GM19372 (cell line): ENCODE results near the gene ANKRD11.
"Not testable (repeated sequence)": the region's sequence is repeated elsewhere in the genome, so short reads cannot be mapped to it uniquely, and the experiment has no call there.

Source experiments
- ATAC-seq: cut with Tn5 transposase; IDR thresholded peaks from one replicate; pipeline ENCODE4 v1.9.1; 2021; ENCODE audit warnings: mild to moderate bottlenecking, low read depth, moderate library complexity; ENCODE audit not compliant: unreplicated experiment

Gene ANKRD11

GRCh38 chr16:89334988-89335802 is 155.2 kb downstream of the ANKRD11 start:
- no peak for ATAC-seq

DNA sequence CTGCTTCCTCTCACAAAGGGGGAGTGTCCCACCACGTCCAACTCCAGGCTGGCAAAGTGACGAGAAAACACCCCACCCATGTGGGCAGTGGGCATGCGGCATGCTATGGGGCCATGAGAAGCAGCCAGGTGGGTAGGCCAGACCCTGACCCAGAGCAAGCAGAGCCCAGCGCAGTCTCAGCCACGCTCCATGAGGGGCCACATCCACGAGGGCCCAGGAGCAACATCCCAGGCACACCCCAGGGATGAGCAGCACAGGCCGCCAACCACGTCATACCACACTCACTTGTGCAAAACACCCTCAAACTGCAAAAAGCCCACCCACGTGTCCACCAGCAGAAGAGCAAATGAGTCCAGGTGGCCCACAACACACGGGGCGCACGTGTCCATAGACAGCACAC is 155.9 kb downstream of the ANKRD11 start:
- ATAC-seq = no peak

- no peak for ATAC-seq
Measured at GRCh38 chr16:89334050-89334449, 156.3 kb downstream of the ANKRD11 start.

DNA sequence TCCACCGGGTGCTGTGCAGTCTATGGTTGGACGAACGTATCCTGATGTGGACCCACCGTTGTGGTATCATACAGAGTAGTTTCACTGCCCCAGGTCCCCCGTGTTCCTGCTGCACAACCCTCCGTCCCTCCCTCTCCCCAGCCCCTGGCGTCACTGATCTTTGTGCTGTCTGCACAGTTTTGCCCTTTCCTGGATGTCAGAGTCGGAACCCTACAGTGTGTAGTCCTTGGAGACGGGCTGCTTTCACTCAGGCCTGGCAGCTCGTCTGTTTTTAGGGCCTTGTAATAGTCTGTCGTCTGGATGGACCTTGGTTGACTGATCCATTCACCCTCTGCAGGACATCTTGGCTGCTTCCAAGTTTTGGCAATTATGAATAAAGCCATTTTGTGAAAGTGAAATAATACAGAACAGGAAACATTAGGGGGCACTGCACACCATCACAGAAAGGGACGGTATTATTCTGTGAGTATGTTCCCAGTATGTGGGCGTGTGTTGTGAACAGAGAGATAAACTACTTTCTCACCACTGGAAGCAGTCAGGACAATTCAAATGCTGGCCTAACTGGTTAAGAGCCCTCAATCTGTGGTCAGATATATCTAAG is 156.9 kb downstream of the ANKRD11 start:
- not testable (repeated sequence) for ATAC-seq

DNA sequence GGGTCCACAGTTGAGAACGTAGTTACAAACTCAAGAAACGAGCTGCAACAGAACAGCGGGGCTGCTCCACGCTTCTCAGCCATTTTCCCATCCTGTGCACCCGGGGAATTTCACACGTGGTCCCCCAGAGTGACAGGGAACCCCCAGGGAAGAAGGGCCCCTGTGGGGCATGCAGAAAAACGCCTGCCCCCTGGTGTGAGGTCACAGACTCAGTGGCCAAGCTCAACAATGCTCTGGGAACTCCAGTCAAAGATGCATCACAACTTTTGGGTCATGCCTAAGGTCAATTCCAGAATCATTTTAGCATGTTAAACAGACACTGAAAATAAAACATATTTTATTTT is 157.5 kb downstream of the ANKRD11 start:
- no peak for ATAC-seq

- no peak for ATAC-seq
Measured at GRCh38 chr16:89332243-89332901, 158.0 kb downstream of the ANKRD11 start.

DNA sequence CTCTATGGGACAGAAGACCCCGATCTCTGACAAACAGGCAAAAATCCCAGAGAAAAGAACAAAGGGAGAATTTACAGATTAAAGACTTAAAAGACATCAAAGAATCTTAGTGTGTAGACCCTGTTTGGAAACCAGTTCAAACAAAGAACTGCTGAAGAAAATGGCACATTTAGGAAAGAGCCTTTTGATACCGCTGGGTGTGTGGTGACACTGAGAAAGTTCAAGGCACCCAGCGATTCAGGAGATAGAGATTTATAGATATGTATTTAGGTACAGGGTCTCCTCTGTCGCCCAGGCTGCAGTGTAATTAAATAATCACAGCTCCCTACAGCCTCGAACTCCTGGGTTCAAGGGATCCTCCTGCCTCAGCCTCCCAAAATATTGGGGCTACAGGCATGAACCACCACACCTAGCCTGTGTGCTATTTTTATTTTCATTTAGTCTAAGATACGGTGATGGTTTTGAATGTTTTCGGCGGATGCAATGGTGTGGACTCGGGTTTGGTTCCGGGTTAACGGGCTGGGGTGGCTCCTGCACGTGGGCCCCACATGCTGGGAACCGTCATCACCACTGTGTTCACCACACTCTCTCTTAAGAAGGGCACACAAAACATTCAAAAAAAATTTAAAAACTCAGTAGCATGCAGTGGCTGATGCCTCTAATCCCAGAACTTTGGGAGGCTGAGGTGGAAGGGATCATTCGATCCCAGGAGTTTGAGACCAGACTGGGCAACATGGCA is 158.8 kb downstream of the ANKRD11 start:
- ATAC-seq = no peak

GRCh38 chr16:89330177-89330856 is 160.0 kb downstream of the ANKRD11 start:
- ATAC-seq = no peak

GRCh38 chr16:89329830-89330176 is 160.6 kb downstream of the ANKRD11 start:
- not testable (repeated sequence) for ATAC-seq

GRCh38 chr16:89328412-89329400 is 161.7 kb downstream of the ANKRD11 start:
- ATAC-seq = not testable (repeated sequence)

DNA sequence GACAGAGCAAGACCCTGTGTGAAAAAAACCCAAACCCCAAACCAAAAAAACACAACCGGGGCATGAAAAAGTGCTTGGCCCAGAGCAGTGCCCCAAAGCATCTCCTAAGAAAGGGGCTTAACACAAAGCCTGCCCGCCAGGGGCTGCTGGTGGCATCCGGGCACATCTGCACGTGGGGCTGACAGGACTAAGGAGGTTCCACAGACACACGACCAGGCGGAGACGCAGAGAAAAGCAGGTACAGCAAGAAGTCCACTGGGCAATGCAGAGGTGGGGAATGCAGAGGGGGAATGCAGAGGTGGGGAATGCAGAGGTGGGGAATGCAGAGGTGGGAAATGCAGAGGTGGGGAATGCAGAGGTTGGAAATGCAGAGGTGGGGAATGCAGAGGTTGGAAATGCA is 163.6 kb downstream of the ANKRD11 start:
- ATAC-seq = no peak

DNA sequence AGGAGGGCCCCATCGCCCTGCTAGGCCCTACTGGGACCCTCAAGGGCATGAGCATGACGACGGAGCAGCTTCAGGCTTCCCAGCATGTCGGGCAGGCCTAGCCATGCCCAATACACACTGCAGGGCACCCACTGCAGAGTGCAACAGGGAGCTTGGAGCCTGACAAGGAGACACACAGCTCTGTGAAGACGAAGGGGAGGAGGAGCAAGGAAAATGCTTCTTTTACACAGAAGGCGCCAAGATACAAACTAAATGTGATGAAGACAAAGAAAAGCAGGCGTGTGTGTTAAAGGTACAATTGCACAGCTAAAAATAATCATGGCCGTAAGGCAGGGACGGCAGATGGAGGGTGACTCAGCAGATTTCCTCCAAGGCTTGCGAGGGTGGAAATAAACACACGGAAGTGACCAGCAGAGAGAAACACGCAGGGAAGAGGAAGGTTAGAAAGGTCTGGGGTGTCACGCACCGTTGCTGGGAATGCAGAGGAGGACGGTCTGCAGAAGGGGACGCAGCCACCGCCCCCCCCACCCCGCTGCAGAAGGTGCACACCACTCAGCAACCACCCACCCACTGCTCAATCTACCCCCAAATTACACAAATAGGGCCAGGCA is 164.4 kb downstream of the ANKRD11 start:
- ATAC-seq = no peak

GRCh38 chr16:89324056-89325010 is 166.0 kb downstream of the ANKRD11 start:
- no peak for ATAC-seq

- no peak for ATAC-seq
Measured at GRCh38 chr16:89323120-89323960, 167.0 kb downstream of the ANKRD11 start.

- no peak for ATAC-seq
Measured at GRCh38 chr16:89322321-89323119, 167.8 kb downstream of the ANKRD11 start.
